RCC 7860 (cell line): Measurements from ENCODE around the gene CFAP43.
A peak's percentile ranks its signal among the peaks of the same experiment; 100 is the strongest.
"Not testable (repeated sequence)": the region's sequence is repeated elsewhere in the genome, so short reads cannot be mapped to it uniquely, and the experiment has no call there.

ENCODE experiments used
- DNase-seq: peaks from one replicate; pipeline ENCODE4 v3.0.0-alpha.2; 2015; ENCODE audit warnings: low spot score
- FAIRE-seq: peaks from 2 replicates; lab custom pipeline; 2012; peaks lifted over from hg19 to GRCh38; lab: Jason Lieb, UNC

The CFAP43 gene

DNA sequence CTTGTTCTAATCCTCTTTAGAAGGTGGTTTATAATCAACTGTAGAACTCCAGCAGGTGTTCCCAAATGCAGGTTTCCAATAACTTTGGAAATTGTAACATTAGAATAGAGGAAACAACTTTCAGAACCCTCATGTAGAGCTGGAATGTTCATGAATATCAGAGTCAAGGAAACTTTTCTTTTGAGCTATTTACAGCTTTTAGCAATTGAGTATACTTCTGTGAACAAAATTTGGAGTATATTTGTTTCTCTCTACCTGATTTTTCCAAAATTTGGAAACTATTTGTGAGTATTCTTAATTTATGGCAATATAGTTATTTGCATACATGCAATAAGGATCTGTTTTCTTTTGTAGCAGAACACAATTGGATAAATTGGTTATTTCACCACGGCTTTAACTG lies 2.8 kb upstream of the CFAP43 start:
- FAIRE-seq (no peak), DNase-seq (no peak)

DNA sequence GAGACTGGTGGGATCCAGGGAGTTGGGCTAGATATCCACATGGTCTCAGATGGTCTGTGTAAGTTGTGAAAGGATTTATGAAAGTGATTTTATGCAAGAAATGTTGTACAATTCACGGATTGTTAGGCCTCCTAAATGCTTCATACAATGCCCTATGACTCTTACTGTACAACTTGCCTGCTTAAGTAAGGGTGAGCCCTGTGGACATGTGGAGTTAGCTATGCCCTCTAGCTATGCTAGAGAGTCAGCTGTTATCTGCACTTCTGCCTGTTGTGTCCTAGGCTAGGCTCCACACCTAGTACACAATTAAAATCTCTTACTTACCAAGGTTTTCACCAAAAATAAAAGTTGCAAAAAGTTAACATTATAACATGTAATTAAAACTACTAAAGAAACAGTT lies 1.7 kb upstream of the CFAP43 start:
- DNase-seq = no peak
- FAIRE-seq = no peak

DNA sequence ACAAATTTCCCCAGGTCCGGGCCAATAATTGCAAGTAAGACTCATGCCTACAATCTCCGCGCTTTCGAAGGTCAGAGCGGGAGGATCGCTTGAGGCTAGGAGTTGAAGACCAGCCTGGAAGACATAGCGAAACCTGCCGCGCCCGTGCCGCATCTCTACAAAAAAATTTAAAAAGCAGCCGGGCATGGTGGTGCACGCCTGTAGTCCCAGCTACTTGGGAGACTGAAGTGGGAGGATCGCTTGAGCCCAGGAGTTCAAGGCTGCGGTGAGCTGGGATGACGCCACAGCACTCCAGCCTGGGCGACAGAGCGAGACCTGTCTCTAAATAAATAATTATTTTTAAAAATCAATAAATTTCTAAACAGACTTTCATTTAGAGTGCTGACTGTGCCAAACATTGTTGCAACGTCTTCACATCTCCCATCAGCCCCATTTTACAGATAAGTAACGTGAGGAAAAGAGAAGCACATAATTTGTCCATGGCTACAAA lies 494 bp upstream of the CFAP43 start:
- DNase-seq (no peak), FAIRE-seq (no peak)

DNA sequence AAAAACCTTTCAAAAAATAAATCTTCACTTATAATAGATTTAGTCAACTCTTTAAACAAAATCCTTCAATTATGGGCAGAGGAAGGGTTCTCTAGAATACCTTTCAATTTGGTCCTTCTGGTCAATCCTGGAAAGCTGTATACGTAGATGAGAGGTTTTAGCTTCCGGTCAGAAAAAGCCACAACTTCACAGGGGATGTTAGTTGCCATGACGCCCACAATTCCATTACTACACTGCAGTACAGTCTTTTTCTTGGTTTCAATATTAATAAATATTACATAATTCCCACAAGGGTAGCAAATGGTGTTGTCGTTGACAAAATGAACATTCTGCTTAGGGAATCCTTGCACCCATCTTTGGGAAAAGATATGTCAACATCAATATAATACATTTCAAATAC lies 1.7 kb downstream of the CFAP43 start:
- FAIRE-seq = no peak
- DNase-seq = no peak

DNA sequence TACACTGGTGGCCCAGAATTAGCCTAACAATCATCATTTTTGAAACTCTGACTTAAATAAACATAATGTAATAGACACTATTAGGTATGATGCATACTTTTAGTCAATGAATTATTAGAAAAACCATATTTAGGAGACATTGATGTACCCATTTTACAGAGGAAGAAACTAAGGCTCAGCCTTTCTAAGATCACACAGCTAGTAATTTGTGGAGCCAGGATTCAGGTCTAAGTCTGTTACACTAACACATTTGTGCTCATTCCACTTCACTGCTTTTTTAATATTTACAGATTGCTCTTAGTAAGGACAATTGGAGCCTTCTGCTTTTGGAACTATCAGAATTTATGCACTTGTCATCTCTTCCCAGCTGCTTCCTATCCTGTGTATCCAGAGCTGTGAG lies 8.9 kb downstream of the CFAP43 start:
- FAIRE-seq = no peak
- DNase-seq = no peak

DNA sequence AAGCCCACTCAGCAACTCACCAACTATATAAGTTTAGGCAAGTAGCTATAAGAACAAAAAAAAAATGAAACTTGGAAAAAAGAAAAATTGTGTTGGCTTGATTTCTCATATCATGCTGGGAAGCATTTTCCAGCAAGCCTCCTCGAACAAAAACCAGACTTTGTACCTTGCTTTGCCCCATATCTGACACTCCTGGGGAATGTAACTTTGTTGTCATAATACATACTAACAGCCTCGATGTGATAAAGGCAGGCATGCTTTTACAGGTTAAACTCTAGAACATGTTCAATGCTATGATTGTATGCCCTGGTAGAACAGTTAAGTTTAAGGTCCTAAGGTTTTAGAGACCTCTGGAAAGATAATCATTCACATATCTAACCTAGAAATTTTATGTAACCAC lies 11.6 kb downstream of the CFAP43 start:
- DNase-seq = no peak
- FAIRE-seq = no peak

DNA sequence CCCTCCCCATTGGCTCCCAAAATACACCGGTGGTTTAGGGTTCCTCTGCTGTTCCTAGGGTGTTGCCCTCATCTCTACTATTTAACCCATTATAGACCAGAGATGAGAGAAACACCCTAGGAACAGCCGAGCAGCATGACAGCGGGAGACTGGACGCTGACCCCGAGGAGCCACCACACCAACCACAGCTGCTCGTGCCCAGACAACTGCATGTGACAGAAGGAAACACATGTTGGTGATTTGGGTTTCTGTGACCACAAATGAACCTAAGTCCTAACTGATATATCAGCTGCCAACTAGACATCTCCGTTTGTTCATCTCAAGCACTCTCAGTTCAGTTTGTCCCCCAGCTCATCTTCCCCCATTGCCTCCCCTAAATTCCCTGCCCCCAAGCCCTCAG lies 13.4 kb downstream of the CFAP43 start:
- no peak for FAIRE-seq
- no peak for DNase-seq

DNA sequence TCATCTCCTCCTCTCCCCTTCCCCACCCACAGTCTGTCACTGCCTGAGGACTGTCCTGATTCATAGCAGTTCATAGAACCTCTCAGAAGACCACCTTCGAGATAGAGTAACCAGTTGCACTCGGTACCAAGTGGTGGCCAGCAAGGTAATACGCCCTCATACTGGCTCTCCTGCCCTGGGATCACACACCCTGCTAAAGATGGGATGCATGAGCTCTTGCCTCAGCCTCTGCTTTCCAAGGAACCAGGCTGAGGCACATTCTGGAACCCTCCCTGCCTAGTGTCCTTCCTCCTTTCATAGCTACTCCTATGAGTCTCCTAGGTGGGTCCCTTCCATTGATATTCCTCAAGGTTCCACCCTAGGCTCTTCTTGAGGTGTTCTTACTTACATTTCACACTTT lies 15.5 kb downstream of the CFAP43 start:
- DNase-seq (no peak), FAIRE-seq (no peak)

DNA sequence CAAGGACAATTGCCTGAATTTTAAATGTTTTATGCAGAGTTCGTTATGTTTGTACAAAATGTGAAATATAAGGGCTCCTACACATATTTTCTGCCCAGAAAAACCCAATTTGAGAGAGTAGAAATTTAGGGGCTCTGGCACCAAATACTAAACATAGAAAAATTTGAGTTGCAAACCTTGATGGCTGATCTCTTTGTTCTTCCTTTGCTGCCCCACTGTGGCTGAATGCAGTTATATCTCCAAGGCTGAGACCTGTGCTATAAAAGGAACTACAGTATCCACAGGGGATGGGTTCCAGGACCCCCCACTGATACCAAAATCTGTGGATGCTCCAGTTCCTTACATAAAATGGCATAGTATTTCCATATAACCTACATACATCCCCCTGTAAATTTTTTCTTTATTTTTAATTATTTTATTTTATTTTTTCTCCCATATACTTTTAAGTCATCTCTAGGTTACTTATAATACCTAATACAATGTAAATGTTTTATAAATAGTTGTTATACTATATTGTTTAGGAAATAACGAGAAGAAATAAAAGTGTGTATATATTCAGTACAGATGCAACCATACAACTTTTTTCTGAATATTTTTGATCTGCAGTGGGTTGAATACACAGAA lies 22.5 kb downstream of the CFAP43 start:
- peak; percentile 45 for DNase-seq

DNA sequence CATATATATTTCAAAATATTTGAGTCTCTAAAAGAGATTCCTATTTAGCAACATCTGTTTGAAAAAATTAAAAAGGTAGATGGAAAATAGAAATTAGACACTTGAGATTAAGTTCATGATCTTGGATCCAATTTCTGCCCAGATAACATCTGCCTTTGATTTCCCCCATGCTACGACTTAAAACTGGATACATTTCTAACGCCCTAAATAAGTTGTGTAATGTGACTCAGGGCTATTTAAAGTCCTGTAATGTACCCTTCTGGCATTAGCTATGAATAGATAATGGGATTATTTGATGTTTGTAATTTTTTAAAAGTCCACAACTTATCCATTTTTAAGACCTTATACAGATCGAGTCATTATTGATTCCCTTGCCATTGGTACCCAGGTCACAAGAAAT lies 23.4 kb downstream of the CFAP43 start:
- FAIRE-seq = no peak

More for the DNA sequence above, 22.5 kb downstream of the CFAP43 start:
- peak; percentile 51 for FAIRE-seq

DNA sequence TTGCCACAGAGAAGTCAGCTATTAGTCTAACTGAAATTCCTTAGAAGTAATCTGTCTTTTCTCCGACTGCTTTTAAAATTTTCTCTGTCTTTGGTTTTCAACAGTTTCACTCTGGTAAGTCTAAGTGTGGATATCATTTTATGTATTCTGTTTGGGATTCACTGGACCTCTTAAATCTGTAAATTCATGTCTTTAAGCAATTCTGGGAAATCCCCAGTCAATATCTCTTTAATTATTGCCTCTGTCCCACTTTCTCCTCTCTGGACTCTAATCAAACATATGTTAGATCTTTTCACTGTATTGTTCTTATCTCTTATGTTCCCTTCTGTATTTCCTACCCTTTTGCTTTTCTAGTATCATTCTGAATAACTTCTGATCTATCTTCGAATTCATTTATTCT lies 29.9 kb downstream of the CFAP43 start:
- FAIRE-seq (no peak), DNase-seq (no peak)

More for the DNA sequence above, 23.4 kb downstream of the CFAP43 start:
- DNase-seq = no peak

DNA sequence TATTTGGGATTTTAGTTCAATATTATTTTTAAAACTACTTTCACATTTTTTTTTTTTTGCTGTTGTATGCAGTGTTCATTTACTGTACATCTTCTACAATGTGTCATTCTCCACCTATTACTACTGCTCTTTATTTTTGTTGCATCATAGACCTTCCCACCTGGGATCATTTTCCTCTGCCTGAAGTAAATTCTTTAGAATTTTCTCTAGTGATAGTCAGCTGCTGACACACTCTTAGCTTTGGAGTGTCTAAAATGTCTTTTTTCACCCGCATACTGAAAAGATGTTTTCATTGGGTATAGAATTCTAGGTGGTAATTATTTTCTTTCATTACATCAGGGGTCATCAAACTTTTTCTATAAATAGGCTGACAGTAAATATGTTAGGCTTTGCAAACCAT lies 30.5 kb downstream of the CFAP43 start:
- no peak for DNase-seq
- FAIRE-seq = no peak

DNA sequence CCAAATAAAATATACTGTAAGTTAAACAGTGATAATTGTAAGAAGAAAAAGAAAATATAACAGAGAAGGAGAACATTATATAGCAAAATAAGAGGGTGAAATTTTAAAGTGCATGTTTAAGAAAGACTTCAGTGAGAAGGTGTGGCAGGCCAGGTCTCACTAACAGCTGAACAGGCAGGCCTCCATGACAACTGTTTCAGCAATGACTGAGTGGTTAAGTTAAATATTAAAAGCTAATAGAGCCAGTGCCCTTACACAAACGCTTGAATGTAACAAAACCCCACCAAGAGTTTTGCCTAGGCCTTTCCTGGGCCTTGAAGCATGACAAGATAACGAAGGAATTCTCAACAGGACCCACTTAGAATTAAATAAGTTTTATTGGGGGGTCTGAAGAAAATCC lies 32.6 kb downstream of the CFAP43 start:
- DNase-seq (peak; percentile 57), FAIRE-seq (peak; percentile 92)

DNA sequence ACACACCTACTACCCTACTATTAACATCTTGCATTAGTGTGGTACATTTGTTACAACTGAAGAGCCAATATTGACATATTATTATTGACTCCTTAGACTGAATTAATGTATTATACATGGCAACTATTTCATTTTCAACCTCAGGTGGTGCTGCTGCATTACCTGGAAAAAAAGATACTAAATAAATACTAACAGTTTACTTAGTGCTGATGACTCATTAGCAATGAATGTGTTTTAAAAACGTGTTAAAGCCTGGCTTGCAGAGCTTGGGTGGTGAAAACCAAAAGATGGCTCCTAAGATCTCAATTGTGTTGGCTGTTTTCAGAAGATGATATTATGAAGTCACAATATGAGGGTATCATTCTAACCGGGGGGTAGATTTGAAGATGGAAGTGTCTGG lies 34.8 kb downstream of the CFAP43 start:
- FAIRE-seq (no peak), DNase-seq (no peak)

DNA sequence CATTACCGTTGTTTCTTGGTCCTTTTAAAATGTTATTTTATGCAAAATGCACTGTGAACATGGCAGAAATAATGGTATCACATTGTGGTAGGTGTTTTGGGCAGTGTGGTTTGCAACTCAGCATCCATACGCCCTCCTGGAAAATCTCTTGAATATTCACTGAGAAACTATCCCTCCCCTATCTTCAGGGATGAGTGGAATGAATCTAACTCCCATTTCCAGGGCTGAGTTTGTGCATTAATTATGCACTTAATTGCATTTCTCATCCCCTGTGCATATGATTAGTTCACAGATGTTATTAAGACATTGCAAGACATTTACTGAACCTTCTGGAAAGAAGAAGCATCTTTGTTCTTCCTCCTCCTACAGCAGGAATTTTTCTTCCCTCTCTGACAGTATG lies 36.5 kb downstream of the CFAP43 start:
- no peak for FAIRE-seq
- DNase-seq = no peak

DNA sequence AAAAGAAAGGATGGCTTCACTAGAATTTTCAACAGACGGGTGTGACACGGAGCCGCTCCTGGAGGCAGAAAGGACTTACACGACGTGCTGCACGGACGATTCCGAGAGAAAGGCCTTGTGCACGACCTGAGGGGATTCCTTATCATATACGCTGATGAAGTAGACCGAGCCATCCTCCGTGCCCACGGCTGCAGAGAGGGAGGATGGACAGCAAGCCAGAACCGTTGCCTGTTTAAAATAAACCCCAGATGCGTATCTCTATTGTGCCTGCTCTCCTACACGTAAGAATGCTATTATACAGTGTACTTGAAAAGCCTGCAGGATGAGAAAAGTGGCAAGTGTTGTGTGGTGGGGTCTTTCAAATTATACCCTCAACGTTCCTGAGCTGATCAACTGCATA lies 38.4 kb downstream of the CFAP43 start:
- FAIRE-seq = no peak
- DNase-seq = no peak

DNA sequence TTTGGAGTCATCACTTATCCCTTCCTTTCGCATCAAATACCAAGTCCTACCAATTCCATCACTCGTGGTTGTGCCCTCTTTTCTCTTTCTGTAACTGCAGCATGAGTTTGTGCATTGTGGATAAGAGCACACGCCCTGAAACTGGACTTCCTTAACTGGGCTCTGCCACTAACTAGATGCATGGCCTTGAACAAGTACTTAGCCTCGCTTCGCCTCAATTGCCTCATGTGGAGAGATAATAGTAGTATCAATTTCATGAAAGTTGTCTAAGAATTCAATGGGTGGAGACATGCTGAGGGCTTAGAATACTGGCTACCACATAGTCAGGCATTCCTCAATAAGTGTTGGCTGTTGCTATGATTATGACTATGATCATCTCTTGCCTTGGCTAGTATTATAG lies 41.5 kb downstream of the CFAP43 start:
- DNase-seq = no peak
- no peak for FAIRE-seq

DNA sequence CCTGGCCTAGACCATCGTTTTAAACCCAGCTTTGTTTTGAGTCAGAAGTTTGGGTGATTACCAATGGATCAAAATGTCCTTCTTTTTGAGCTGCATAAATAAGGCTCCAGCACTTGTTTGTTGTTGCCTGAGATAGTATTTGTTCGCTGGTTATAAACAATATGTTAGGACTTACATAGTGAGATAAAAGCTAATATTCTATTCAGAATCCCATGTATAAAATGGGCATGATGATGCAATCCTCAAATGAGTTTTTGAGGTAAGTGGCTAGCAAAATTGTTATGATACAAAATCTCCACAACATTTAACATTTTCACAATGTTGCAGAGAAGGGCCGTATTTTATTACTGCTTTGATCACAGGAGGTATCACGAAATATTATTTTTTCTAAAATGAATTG lies 48.5 kb downstream of the CFAP43 start:
- FAIRE-seq (no peak), DNase-seq (no peak)

DNA sequence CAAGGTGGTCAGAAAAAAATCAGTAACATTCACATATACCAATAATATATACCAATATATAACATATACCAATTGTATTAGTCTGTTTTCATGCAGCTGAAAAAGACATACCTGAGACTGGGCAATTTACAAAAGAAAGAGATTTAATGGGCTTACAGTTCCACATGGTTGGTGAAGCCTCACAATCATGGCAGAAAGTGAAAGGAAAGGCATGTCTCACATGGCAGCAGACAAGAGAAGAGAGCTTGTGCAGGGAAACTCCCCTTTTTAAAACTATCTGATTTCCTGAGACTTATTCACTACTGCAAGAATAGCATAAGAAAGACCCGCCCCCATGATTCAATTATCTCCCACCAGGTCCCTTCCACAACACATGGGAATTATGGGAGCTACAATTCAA lies 58.0 kb downstream of the CFAP43 start:
- not testable (repeated sequence) for DNase-seq, FAIRE-seq

DNA sequence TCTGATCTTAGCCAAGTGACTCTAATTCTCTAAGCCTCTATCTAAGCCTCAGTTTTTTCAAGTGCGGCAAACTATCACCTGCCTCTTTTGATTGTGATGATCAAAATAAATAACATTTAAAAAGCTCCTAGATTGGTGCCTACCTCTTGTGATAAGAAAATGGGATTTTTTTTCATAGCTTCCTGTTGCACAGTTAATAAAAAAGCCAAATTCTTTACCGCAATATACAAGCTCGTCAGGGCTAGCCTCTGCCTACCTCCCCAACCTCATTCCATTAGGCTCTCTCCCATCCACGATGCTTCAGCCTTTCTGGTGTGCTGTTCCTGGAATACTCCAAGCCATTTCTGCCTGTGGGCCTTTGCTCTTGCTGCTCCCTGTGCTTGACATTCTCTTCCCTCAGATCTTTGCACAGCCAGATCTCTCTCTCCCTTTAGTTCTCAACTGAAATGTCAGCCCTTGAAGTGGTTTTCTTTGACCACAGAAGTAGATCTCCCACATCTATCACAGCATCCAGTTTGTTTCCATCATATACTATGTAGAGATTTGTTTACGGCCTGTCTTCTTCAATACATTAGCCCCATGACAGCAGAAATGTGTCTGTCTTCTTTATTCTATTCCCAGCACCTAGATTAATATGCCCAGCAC lies 61.4 kb downstream of the CFAP43 start:
- FAIRE-seq (no peak), DNase-seq (no peak)

DNA sequence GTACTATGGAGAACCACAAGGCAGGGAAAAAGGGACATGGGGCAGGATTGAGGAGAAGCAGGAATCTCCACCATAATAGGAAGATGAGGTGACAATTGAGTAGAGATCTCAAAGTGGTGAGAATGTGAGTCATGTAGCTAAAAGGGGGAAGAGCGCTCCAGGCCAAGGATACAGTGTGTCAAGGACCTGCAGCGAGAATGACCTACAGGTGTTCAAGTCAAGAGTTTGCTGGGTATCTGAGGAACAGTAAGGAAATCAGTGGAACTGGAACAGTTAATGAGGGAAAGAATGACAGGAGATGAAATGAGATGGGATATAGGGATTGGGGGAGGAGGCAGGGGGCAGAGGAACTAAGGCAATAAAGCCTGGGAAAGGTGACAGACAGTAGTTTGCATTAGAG lies 76.6 kb downstream of the CFAP43 start:
- DNase-seq (no peak), FAIRE-seq (no peak)

DNA sequence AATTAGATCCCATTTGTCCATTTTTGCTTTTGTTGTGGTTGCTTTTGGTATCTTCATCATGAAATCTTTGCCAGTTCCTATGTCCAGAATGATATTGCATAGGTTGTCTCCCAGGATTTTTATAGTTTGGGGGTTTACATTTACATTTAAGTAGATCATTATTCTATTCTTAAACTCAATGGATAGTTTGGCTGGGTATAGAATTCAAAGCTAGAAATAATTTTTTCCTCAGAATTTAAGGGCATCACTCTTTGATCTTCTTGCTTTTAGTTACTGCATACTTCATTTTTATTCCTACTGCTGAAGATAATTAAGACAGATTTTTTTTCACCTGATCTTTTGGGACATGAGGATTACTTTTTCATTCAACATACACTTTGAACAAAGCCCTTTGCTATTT lies 80.4 kb downstream of the CFAP43 start:
- DNase-seq (no peak), FAIRE-seq (no peak)

DNA sequence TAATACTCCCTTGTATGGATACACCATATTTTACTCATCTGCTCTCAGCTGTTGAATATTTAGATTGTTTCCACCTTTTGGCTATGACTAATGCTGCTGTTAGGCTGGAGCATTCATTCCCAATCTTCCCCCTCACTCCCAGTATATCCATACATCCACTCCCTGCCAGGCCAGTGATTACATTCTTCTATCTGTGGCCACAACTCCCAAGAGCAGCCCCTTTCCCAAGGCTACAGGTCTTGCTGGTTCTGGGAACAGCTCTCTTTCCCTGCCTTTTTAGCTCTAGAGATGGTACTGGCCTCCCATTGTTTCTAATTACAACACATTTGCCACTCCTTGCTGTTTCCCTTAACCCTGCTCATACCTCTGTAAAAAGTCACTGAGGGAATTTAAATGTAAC lies 82.0 kb downstream of the CFAP43 start:
- DNase-seq (no peak), FAIRE-seq (no peak)
